DND-41 (cell line): Measurements from ENCODE around the gene NRXN3.

Source experiments
- ATAC-seq: fragments of 200-7000 bp; cut with Tn5 transposase; 3 replicates; pipeline ENCODE4 v1.9.1; 2021; ENCODE audit warnings: low read depth; ENCODE audit not compliant: insufficient read depth
- DNase-seq: peaks from one replicate; pipeline ENCODE4 v3.0.0-alpha.2; 2020
- H2AFZ ChIP-seq: 2 replicates; pipeline ENCODE4 v1.6.0; 2012; ENCODE audit warnings: low read depth, low read length
- H3K27ac ChIP-seq: 2 replicates; pipeline ENCODE4 v1.5.1; 2012; ENCODE audit warnings: low read length, inconsistent platforms
- H3K27me3 ChIP-seq: fragments of 200-600 bp; sonication (generic); 2 replicates; pipeline ENCODE4 v1.6.0; 2012; ENCODE audit warnings: low read length, mild to moderate bottlenecking, inconsistent platforms; ENCODE audit not compliant: insufficient read depth, poor library complexity
- H3K36me3 ChIP-seq: 2 replicates; pipeline ENCODE4 v1.5.1; 2012; ENCODE audit warnings: low read length, inconsistent platforms; ENCODE audit not compliant: insufficient read depth
- H3K4me1 ChIP-seq: 2 replicates; pipeline ENCODE4 v1.5.1; 2012; ENCODE audit warnings: mild to moderate bottlenecking, low read length; ENCODE audit not compliant: insufficient read depth
- H3K4me2 ChIP-seq: 2 replicates; pipeline ENCODE4 v1.6.0; 2012; ENCODE audit warnings: mild to moderate bottlenecking, moderate library complexity, low read length, inconsistent platforms; ENCODE audit not compliant: insufficient read depth
- H3K4me3 ChIP-seq, 2 experiments: fragments of 200-600 bp in 1 of 2; shearing (Covaris generic) in 1 of 2; 2 replicates each; pipeline ENCODE4 v1.5.1; 2012 to 2016; ENCODE audit warnings: inconsistent platforms in 2 of 2, low read length in 2 of 2, mild to moderate bottlenecking in 2 of 2, low read depth in 1 of 2, moderate library complexity in 1 of 2
- H3K79me2 ChIP-seq: 2 replicates; pipeline ENCODE4 v1.6.0; 2012; ENCODE audit warnings: low read length, inconsistent platforms; ENCODE audit not compliant: insufficient read depth
- H3K9ac ChIP-seq: 2 replicates; pipeline ENCODE4 v1.6.0; 2012; ENCODE audit warnings: low read depth, mild to moderate bottlenecking, inconsistent platforms, low read length, moderate library complexity
- H3K9me3 ChIP-seq: 2 replicates; pipeline ENCODE4 v1.5.1; 2012; ENCODE audit warnings: low read length, moderate library complexity, mild to moderate bottlenecking, inconsistent platforms; ENCODE audit not compliant: insufficient read depth, severe bottlenecking
- H4K20me1 ChIP-seq: 2 replicates; pipeline ENCODE4 v1.6.0; 2012; ENCODE audit warnings: low read length; ENCODE audit not compliant: insufficient read depth
- CTCF ChIP-seq: IDR thresholded peaks from 2 replicates; pipeline ENCODE4 v1.5.1; 2012; ENCODE audit warnings: borderline replicate concordance, low read length, moderate library complexity, mild to moderate bottlenecking; ENCODE audit not compliant: poor library complexity, severe bottlenecking; ENCODE audit errors: extremely low read depth
- EZH2 ChIP-seq: IDR thresholded peaks from 3 replicates; pipeline ENCODE4 v1.6.1; 2012; ENCODE audit warnings: borderline replicate concordance, low read depth, mild to moderate bottlenecking, moderate library complexity, low read length, inconsistent platforms; ENCODE audit not compliant: severe bottlenecking

NRXN3 gene

GRCh38 chr14:78608998-78609787 lies 439.0 kb downstream of the NRXN3 start:
- Histone ChIP-seq H3K4me1 (no peaks in the 10 kb centered on the region), H3K27me3 (no peaks in the 10 kb centered on the region), H3K27ac (no peak overlapping the region), H3K9ac (no peak overlapping the region), H3K9me3 (no peaks in the 10 kb centered on the region), H3K36me3 (no peaks in the 10 kb centered on the region), H3K4me2 (no peak overlapping the region), H3K79me2 (no peaks in the 10 kb centered on the region), H4K20me1 (no peaks in the 10 kb centered on the region), H2AFZ (no peak overlapping the region), H3K4me3 (no peak overlapping the region)
- no peak for ATAC-seq
- no peak for DNase-seq
- TF ChIP-seq CTCF: no peak
- TF ChIP-seq EZH2: no peak

GRCh38 chr14:78610994-78611393 lies 440.8 kb downstream of the NRXN3 start:
- Histone ChIP-seq H3K9me3 (no peaks in the 10 kb centered on the region), H3K4me3 (no peak overlapping the region), H3K36me3 (no peaks in the 10 kb centered on the region), H2AFZ (no peak overlapping the region), H3K27me3 (no peaks in the 10 kb centered on the region), H3K79me2 (no peaks in the 10 kb centered on the region), H3K9ac (no peak overlapping the region), H3K4me2 (no peak overlapping the region), H3K27ac (no peak overlapping the region), H4K20me1 (no peaks in the 10 kb centered on the region), H3K4me1 (no peaks in the 10 kb centered on the region)
- DNase-seq: no peak
- TF ChIP-seq CTCF (no peak), EZH2 (no peak)
- ATAC-seq: no peak

- Histone ChIP-seq H3K4me3 (no peak overlapping the region), H3K79me2 (no peaks in the 10 kb centered on the region), H3K4me2 (no peak overlapping the region), H3K4me1 (no peaks in the 10 kb centered on the region), H3K27me3 (no peaks in the 10 kb centered on the region), H4K20me1 (no peaks in the 10 kb centered on the region), H3K9ac (no peak overlapping the region), H3K9me3 (no peaks in the 10 kb centered on the region), H3K27ac (no peak overlapping the region), H2AFZ (no peak overlapping the region), H3K36me3 (no peaks in the 10 kb centered on the region)
- no peak for ATAC-seq
- no peak for DNase-seq
- no peak for TF ChIP-seq CTCF
- no peak for TF ChIP-seq EZH2
Measured at GRCh38 chr14:78611796-78612571, 441.8 kb downstream of the NRXN3 start.
